Osteocyte (in vitro differentiated cells): Measurements from ENCODE around the gene TMPRSS6. TPM values are rescaled to one million over a fixed set of nuclear protein-coding genes. Genes with fewer than 3 reads are reported as not detected.

Experiments
- DNase-seq: peaks from one replicate; pipeline ENCODE4 v3.0.0; 2021; ENCODE audit warnings: mixed read lengths; ENCODE audit not compliant: unreplicated experiment; ENCODE audit errors: extremely low spot score
- H3K27ac Mint-ChIP-seq: one replicate; pipeline ENCODE4 v1.8.0; 2021; ENCODE audit warnings: mild to moderate bottlenecking, mixed read lengths; ENCODE audit not compliant: unreplicated experiment
- H3K27me3 Mint-ChIP-seq: one replicate; pipeline ENCODE4 v1.8.0; 2021; ENCODE audit warnings: mixed read lengths; ENCODE audit not compliant: unreplicated experiment
- H3K36me3 Mint-ChIP-seq: one replicate; pipeline ENCODE4 v1.8.0; 2021; ENCODE audit warnings: mixed read lengths; ENCODE audit not compliant: unreplicated experiment
- H3K4me1 Mint-ChIP-seq: one replicate; pipeline ENCODE4 v1.8.0; 2021; ENCODE audit warnings: mixed read lengths; ENCODE audit not compliant: unreplicated experiment
- H3K4me3 Mint-ChIP-seq: one replicate; pipeline ENCODE4 v1.8.0; 2021; ENCODE audit warnings: mild to moderate bottlenecking, moderate library complexity, mixed read lengths; ENCODE audit not compliant: unreplicated experiment
- H3K9me3 Mint-ChIP-seq: one replicate; pipeline ENCODE4 v1.8.0; 2021; ENCODE audit warnings: mixed read lengths; ENCODE audit not compliant: unreplicated experiment
- total RNA-seq: library from RNA; stranded (reverse); gene quantifications from 2 replicates; pipeline ENCODE4 v1.2.1, GENCODE V29; 2021
- TF ChIP-seq, protein P1 (sequence below): fragments of 200-600 bp; sonication (generic); IDR thresholded peaks from 2 replicates; pipeline ENCODE4 v1.5.0; 2021; ENCODE audit warnings: antibody characterized with exemption, mild to moderate bottlenecking, moderate library complexity

TMPRSS6 gene
- total RNA-seq, 1 donor from 2014 or later, result not detected

DNA sequence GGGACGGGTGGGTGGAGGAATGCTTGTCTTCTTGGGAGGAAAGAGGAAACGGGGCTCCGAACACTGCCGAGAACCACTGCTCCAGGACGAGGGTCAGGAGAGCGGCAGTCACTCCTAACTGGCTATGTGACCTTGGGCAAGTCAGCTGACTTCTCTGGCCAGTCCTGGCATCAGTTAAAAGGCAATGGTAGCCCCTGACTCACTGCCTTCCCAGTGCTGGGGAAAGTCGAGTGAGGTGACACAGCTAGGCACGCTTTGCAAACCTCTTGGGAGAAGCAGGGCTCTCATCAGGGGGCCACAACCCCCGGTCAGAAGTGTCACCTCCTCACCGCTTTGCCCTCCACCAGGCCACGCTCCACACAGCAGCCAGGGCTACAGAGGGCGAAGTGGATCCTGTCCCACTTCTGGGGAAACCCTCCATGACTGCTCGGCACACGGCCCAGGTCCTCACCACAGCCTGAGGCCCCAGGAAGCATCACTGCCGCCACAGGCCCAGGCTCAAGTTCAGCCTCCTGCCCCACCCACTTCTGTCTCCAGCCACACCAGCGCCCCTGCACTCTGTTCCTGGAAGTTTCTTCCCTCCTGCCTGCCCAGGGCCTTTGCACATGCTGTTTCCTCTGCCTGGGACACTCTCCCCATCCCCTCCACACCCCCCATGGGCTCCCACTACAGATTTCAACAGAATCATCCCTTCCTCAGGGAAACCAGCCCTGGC, 23.9 kb upstream of the TMPRSS6 start:
- H3K27me3 Mint-ChIP-seq, result peaks cover 12% of the 10 kb centered on the region
- H3K4me3 Mint-ChIP-seq, result no peak overlapping the region
- H3K9me3 Mint-ChIP-seq, result no peaks in the 10 kb centered on the region
- TF ChIP-seq, protein P1, sequence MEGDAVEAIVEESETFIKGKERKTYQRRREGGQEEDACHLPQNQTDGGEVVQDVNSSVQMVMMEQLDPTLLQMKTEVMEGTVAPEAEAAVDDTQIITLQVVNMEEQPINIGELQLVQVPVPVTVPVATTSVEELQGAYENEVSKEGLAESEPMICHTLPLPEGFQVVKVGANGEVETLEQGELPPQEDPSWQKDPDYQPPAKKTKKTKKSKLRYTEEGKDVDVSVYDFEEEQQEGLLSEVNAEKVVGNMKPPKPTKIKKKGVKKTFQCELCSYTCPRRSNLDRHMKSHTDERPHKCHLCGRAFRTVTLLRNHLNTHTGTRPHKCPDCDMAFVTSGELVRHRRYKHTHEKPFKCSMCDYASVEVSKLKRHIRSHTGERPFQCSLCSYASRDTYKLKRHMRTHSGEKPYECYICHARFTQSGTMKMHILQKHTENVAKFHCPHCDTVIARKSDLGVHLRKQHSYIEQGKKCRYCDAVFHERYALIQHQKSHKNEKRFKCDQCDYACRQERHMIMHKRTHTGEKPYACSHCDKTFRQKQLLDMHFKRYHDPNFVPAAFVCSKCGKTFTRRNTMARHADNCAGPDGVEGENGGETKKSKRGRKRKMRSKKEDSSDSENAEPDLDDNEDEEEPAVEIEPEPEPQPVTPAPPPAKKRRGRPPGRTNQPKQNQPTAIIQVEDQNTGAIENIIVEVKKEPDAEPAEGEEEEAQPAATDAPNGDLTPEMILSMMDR, result no peak
- H3K36me3 Mint-ChIP-seq, result no peaks in the 10 kb centered on the region
- no peak overlapping the region for H3K27ac Mint-ChIP-seq
- no peak for DNase-seq
- H3K4me1 Mint-ChIP-seq, result no peaks in the 10 kb centered on the region

- Mint-ChIP-seq H3K27me3 (peaks cover 10% of the 10 kb centered on the region), H3K36me3 (no peaks in the 10 kb centered on the region), H3K4me3 (no peak overlapping the region), H3K27ac (no peak overlapping the region), H3K4me1 (no peaks in the 10 kb centered on the region), H3K9me3 (no peaks in the 10 kb centered on the region)
- DNase-seq, result no peak
- TF ChIP-seq, protein P1, result no peak
Observed at GRCh38 chr22:37132773-37133172, 23.3 kb upstream of the TMPRSS6 start.

GRCh38 chr22:37129866-37130441, 20.4 kb upstream of the TMPRSS6 start:
- Mint-ChIP-seq H3K27me3 (peaks cover 8% of the 10 kb centered on the region), H3K9me3 (no peaks in the 10 kb centered on the region)
- TF ChIP-seq, protein P1, result no peak

GRCh38 chr22:37128555-37129281, 19.2 kb upstream of the TMPRSS6 start:
- TF ChIP-seq, protein P1, result no peak
- Mint-ChIP-seq H3K36me3 (no peaks in the 10 kb centered on the region), H3K27ac (no peak overlapping the region), H3K27me3 (peaks cover 8% of the 10 kb centered on the region), H3K4me1 (no peaks in the 10 kb centered on the region), H3K9me3 (no peaks in the 10 kb centered on the region), H3K4me3 (no peak overlapping the region)
- no peak for DNase-seq

More at GRCh38 chr22:37129866-37130441, 20.4 kb upstream of the TMPRSS6 start:
- Mint-ChIP-seq H3K27ac (no peak overlapping the region), H3K4me3 (no peak overlapping the region), H3K4me1 (no peaks in the 10 kb centered on the region), H3K36me3 (no peaks in the 10 kb centered on the region)
- no peak for DNase-seq

- Mint-ChIP-seq H3K9me3 (no peaks in the 10 kb centered on the region), H3K27ac (no peak overlapping the region), H3K4me3 (no peak overlapping the region), H3K36me3 (no peaks in the 10 kb centered on the region), H3K4me1 (peaks cover under 1% of the 10 kb centered on the region), H3K27me3 (peaks cover 13% of the 10 kb centered on the region)
- DNase-seq, result no peak
- TF ChIP-seq, protein P1, result no peak
Observed at GRCh38 chr22:37127350-37127878, 17.9 kb upstream of the TMPRSS6 start.
